IMR-90 (cell line): ENCODE results near the gene HIVEP1. TPM values are rescaled to one million over a fixed set of nuclear protein-coding genes. Genes with fewer than 3 reads are reported as not detected.

Source experiments
- polyA plus RNA-seq, 3 experiments: library from polyadenylated mRNA; depleted of rRNA; stranded (reverse); fragments of >200 nt; gene quantifications; 2 replicates each; pipeline ENCODE4 v1.2.3, GENCODE V29; 2012; ENCODE audit warnings: low replicate concordance in 1 of 3
- total RNA-seq: library from RNA; depleted of rRNA; stranded (reverse); fragments of >200 nt; gene quantifications from 2 replicates; pipeline ENCODE4 v1.2.3, GENCODE V29; 2012; rRNA removed

The HIVEP1 gene
- total and polyA plus RNA-seq, 2 of the 4 experiments (the other 2 are of a cell fraction): 13.0 to 17.2 TPM

Other genes with a start within 250 kb of the HIVEP1 start
- gene ADTRP, start 233.5 kb upstream of the HIVEP1 start, total RNA-seq: 0.72 and 0.83 TPM in 2 replicates
- 0.14 and 0.50 TPM in 2 replicates for gene ADTRP, start 233.5 kb upstream of the HIVEP1 start, polyA plus RNA-seq (2012; rRNA removed)